ENCODE data around the gene TNFSF10. TPM values are rescaled to one million over a fixed set of nuclear protein-coding genes. Genes with fewer than 3 reads are reported as not detected.

TNFSF10 gene
- total RNA-seq, 3 donors from 2014 or later (not counting 1 experiment from before 2014, with no cell fraction given) = 9.5 to 27.7 (median 18.4) TPM

- intact Hi-C loops (cut with micrococcal nuclease) = no loop called here
- no peak for ATAC-seq
- WGBS (ENCODE audit: insufficient coverage) = 92% methylated on average over 2 of the region's 2 CpGs
Measured at GRCh38 chr3:172467170-172467824, 55.9 kb downstream of the TNFSF10 start.

GRCh38 chr3:172466553-172467130 lies 56.6 kb downstream of the TNFSF10 start:
- Histone ChIP-seq H3K36me3 (ENCODE audit: control insufficient read depth, insufficient read depth, low read length) (no peaks in the 10 kb centered on the region), H3K4me3 (ENCODE audit: low read length) (no peak overlapping the region), H3K27ac (ENCODE audit: low read length) (no peak overlapping the region), H3K9me3 (ENCODE audit: control insufficient read depth, insufficient read depth, low read length) (no peaks in the 10 kb centered on the region), H3K4me1 (ENCODE audit: control insufficient read depth, insufficient read depth, low read length) (no peaks in the 10 kb centered on the region), H3K27me3 (ENCODE audit: control insufficient read depth, insufficient read depth, low read length) (no peaks in the 10 kb centered on the region)
- WGBS (ENCODE audit: insufficient coverage) = 100% methylated on average over 2 of the region's 4 CpGs
- H3K4me1 Mint-ChIP-seq = no peaks in the 10 kb centered on the region
- peaks cover 2% of the 10 kb centered on the region for H3K36me3 Mint-ChIP-seq
- H3K4me3 Mint-ChIP-seq = no peak overlapping the region
- DNase-seq = no peak
- intact Hi-C loops (cut with micrococcal nuclease) = no loop called here
- H3K9me3 Mint-ChIP-seq = no peaks in the 10 kb centered on the region
- H3K27ac Mint-ChIP-seq = no peak overlapping the region
- TF ChIP-seq CTCF (IDR thresholded peaks at IDR 0.05) = no peak
- no peak for ATAC-seq
- peaks cover 17 to 23% of the 10 kb centered on the region in 2 donors for H3K27me3 Mint-ChIP-seq (ENCODE audit: low read depth in 2 of 2)

More at GRCh38 chr3:172467170-172467824, 55.9 kb downstream of the TNFSF10 start:
- Histone ChIP-seq H3K4me1 (ENCODE audit: control insufficient read depth, insufficient read depth, low read length) (no peaks in the 10 kb centered on the region), H3K9me3 (ENCODE audit: control insufficient read depth, insufficient read depth, low read length) (no peaks in the 10 kb centered on the region), H3K36me3 (ENCODE audit: control insufficient read depth, insufficient read depth, low read length) (no peaks in the 10 kb centered on the region), H3K27ac (ENCODE audit: low read length) (no peak overlapping the region), H3K27me3 (ENCODE audit: control insufficient read depth, insufficient read depth, low read length) (no peaks in the 10 kb centered on the region), H3K4me3 (ENCODE audit: low read length) (no peak overlapping the region)
- no peak for DNase-seq
- Mint-ChIP-seq H3K36me3 (peaks cover 7% of the 10 kb centered on the region), H3K9me3 (peaks cover 0 to 3% of the 10 kb centered on the region in 2 donors), H3K4me1 (no peaks in the 10 kb centered on the region), H3K27me3 (ENCODE audit: low read depth in 2 of 2) (peaks cover 17 to 26% of the 10 kb centered on the region in 2 donors), H3K4me3 (no peak overlapping the region), H3K27ac (no peak overlapping the region)
- TF ChIP-seq CTCF (IDR thresholded peaks at IDR 0.05) = no peak

- Mint-ChIP-seq H3K4me3 (no peak overlapping the region), H3K9me3 (no peaks in the 10 kb centered on the region), H3K27me3 (ENCODE audit: low read depth in 2 of 2) (peaks cover 17 to 20% of the 10 kb centered on the region in 2 donors), H3K27ac (no peak overlapping the region), H3K36me3 (no peaks in the 10 kb centered on the region), H3K4me1 (no peaks in the 10 kb centered on the region)
- ATAC-seq (no peak), DNase-seq (no peak)
- TF ChIP-seq CTCF (IDR thresholded peaks at IDR 0.05) = no peak
- no peaks in the 10 kb centered on the region for H3K36me3 ChIP-seq (ENCODE audit: control insufficient read depth, insufficient read depth, low read length)
- no peaks in the 10 kb centered on the region for H3K27me3 ChIP-seq (ENCODE audit: control insufficient read depth, insufficient read depth, low read length)
- no peaks in the 10 kb centered on the region for H3K9me3 ChIP-seq (ENCODE audit: control insufficient read depth, insufficient read depth, low read length)
- intact Hi-C loops (cut with micrococcal nuclease) = no loop called here
- H3K27ac ChIP-seq (ENCODE audit: low read length) = no peak overlapping the region
- no peaks in the 10 kb centered on the region for H3K4me1 ChIP-seq (ENCODE audit: control insufficient read depth, insufficient read depth, low read length)
- no peak overlapping the region for H3K4me3 ChIP-seq (ENCODE audit: low read length)
Measured at GRCh38 chr3:172465281-172465680, 57.9 kb downstream of the TNFSF10 start.

Data from natural killer cell (primary cell).